Muscle of leg (tissue), 11 donors: Measurements from ENCODE around the gene SPECC1. TPM values are rescaled to one million over a fixed set of nuclear protein-coding genes. Genes with fewer than 3 reads are reported as not detected.

ENCODE experiments used
- DNase-seq: peaks from one replicate; pipeline ENCODE4 v3.0.0; 2013
- H3K27ac ChIP-seq: one replicate; pipeline ENCODE4 v1.5.1; 2013; ENCODE audit warnings: mild to moderate bottlenecking, low read length, control low read depth
- H3K27me3 ChIP-seq: one replicate; pipeline ENCODE4 v1.6.1; 2013; ENCODE audit warnings: low read length; ENCODE audit not compliant: control insufficient read depth, insufficient read depth
- H3K36me3 ChIP-seq: one replicate; pipeline ENCODE4 v1.6.1; 2013; ENCODE audit warnings: low read length; ENCODE audit not compliant: control insufficient read depth, insufficient read depth
- H3K4me1 ChIP-seq: one replicate; pipeline ENCODE4 v1.6.1; 2013; ENCODE audit warnings: low read length; ENCODE audit not compliant: control insufficient read depth, insufficient read depth
- H3K4me3 ChIP-seq: one replicate; pipeline ENCODE4 v1.5.1; 2013; ENCODE audit warnings: low read length, control low read depth
- H3K9me3 ChIP-seq: replicated peaks from 2 replicates; pipeline ENCODE4 v1.6.1; 2013; ENCODE audit warnings: low read depth, low read length; ENCODE audit not compliant: control insufficient read depth
- WGBS: methylation state at CpG from one replicate; pipeline ENCODE4 v1.1.5; 2013; ENCODE audit warnings: missing lambda C conversion rate; ENCODE audit not compliant: insufficient coverage; 5-methylcytosine and 5-hydroxymethylcytosine counted together
- polyA plus RNA-seq, 8 donors: library from polyadenylated mRNA; unstranded; fragments of 120-200 nt; gene quantifications; one replicate each; pipeline versions ENCODE4 v1.2.1 to v1.2.3, GENCODE V29; 2013; ENCODE audit warnings: inconsistent platforms in 1 of 8, low replicate concordance in 1 of 8; ENCODE audit not compliant: insufficient read length in 8 of 8, insufficient read depth in 1 of 8
- total RNA-seq: library from RNA; stranded (reverse); fragments of 120-200 nt; gene quantifications from one replicate; pipeline ENCODE4 v1.2.4, GENCODE V29; 2013

SPECC1 gene
- total and polyA plus RNA-seq, 9 donors, result 5.7 to 11.6 (median 7.2) TPM

DNA sequence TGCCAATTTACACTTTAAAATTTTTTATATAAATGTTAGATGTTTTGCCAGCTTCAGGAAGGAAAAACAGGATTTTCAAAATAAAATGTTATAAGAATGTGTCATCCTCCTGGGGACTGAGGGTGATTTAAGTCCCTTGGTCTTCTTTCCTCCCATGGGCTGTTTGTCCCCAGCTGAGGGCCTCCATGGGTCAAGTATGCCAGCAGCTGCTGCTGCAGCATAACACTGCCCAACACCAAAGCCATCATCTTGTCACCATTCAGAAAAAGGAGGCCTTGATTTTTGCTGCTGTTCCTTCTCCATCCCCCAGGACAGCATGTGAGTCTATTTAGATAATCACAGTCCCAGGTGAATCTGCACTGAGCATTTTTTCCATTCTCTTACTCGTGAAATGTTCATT is 269.6 kb downstream of the SPECC1 start:
- Histone ChIP-seq H3K4me1 (peaks cover 7% of the 10 kb centered on the region), H3K27me3 (no peaks in the 10 kb centered on the region), H3K27ac (no peak overlapping the region), H3K9me3 (no peaks in the 10 kb centered on the region), H3K4me3 (no peak overlapping the region), H3K36me3 (no peaks in the 10 kb centered on the region)
- no CpG with 5 or more reads among the region's 1 CpG for WGBS
- no peak for DNase-seq

DNA sequence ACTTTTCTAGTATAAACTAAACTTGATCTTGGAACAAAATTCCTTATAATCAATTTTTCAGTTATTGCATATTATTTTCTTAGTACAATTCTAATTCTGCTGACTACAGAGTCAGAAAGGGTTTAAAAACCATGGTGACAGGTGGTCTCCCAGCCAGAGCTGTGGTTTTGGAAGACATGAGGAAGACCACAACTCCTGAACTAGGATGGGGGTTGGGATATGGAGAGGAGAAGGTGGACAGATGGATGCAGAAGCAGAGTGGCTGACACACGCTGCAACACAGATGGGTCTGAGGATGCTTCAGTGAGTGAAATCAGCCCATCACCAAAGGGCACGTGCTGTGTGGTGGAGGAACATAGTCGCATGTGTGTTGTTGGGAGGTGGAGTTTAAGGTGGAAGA is 270.5 kb downstream of the SPECC1 start:
- no peak for DNase-seq
- Histone ChIP-seq H3K36me3 (no peaks in the 10 kb centered on the region), H3K4me3 (no peak overlapping the region), H3K9me3 (no peaks in the 10 kb centered on the region), H3K27ac (no peak overlapping the region), H3K4me1 (peaks cover 13% of the 10 kb centered on the region), H3K27me3 (no peaks in the 10 kb centered on the region)
- WGBS, result 85% methylated on average over 3 of the region's 3 CpGs

DNA sequence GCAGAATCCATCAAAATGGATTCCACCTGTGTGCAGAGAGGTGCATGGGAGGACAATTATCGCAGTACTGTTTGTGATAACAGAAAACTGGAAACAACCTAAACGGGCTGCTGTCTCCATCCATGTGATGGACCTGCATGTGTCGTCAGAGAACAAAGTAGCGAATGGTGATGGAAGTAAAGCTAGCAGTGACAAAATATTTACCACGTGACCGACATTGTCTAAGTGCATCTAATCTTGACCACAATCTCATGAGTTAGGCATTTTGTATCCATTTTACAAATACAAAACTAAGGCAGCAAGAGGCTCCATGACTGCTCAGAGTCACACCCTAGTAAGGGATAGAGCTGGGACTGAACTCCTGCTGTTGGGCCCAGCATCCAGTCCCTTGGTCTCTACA is 270.9 kb downstream of the SPECC1 start:
- Histone ChIP-seq H3K9me3 (no peaks in the 10 kb centered on the region), H3K36me3 (no peaks in the 10 kb centered on the region), H3K27me3 (no peaks in the 10 kb centered on the region), H3K4me3 (no peak overlapping the region), H3K4me1 (peaks cover 17% of the 10 kb centered on the region), H3K27ac (no peak overlapping the region)
- WGBS, result 73% methylated on average over 3 of the region's 6 CpGs
- no peak for DNase-seq

DNA sequence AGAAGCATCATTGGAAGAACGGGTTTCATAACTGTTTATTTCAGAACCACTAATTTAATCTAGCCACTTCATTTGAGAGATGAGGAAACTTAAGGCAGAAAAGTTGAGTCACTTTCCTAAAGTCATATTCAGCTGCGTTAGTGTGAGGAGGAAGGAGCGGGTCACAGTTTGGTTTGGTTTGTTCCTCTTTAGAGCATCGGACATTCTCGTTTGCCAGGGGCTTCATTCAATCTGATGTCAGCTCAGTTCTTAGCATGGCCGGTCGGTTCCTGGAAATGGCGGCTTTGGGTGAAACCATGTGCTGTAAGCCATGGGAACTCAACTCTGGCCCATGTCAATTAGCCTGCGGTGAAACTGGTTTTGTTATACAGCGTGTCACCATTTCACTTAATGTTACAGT is 271.7 kb downstream of the SPECC1 start:
- WGBS, result 92% methylated on average over 7 of the region's 10 CpGs

DNA sequence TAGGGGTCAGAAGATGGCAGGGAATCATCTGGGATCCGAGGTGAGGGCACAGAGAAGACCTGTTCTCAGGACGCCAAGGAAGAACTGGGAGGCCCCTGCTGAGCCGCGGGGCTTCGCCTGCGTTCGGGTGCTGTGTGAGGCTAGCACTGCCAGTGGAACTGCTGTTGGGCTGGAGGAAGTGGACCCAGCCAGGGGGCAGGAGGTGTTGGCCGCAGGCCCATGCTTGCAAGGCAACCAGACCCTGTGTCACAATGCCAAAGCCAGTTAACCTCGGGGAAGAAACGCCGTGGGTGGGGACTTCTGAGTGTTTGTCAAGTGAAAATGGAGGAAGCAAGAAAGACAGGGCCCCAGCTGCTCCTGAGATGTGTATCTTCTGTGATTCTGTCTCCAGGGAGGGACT is 272.7 kb downstream of the SPECC1 start:
- Histone ChIP-seq H3K36me3 (no peaks in the 10 kb centered on the region), H3K9me3 (no peaks in the 10 kb centered on the region), H3K4me1 (peaks cover 18% of the 10 kb centered on the region), H3K4me3 (no peak overlapping the region), H3K27me3 (no peaks in the 10 kb centered on the region), H3K27ac (no peak overlapping the region)
- whole genome bisulfite sequencing, result 65% methylated on average over 11 of the region's 11 CpGs
- DNase-seq, result peak; percentile 32

More for the DNA sequence above, 271.7 kb downstream of the SPECC1 start:
- Histone ChIP-seq H3K36me3 (no peaks in the 10 kb centered on the region), H3K27ac (no peak overlapping the region), H3K27me3 (no peaks in the 10 kb centered on the region), H3K4me3 (no peak overlapping the region), H3K4me1 (peaks cover 18% of the 10 kb centered on the region), H3K9me3 (no peaks in the 10 kb centered on the region)
- DNase-seq, result no peak

DNA sequence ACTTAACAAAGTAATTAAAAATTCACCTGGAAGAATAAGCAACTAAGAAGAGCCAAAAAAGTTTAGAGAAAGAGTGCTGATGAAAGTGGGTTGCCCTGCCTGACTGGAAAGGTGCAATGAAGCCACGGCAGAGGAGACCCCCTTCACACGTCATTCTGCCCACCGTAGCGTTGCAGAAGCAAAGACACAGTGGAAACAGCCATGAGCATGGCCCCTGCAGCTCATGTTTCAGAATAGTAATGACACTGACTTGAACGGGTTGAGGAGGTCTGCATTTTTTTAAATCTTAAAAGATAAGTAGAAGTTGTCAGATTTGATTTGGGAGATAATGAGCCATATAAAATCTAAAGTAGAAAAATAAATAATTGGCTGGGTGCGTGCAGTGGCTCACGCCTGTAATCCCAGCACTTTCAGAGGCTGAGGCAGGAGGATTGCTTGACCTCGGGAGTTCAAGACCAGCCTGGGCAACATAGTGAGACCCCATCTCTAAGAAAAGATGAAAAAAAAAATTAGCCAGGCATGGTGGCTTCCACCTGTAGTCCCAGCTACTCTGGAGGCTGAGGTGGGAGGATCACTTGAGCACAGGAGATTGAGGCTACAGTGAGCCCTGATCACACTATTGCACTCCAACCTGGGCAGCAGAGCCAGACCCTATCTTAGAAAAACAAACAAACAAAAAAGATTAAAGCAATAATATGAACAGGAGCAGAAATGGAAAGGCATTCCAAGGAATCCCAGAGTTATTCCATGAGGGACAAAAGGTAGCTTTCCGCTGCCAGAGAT is 273.6 kb downstream of the SPECC1 start:
- no peaks in the 10 kb centered on the region for H3K27me3 ChIP-seq
- 53% methylated on average over 7 of the region's 9 CpGs for WGBS
- H3K9me3 ChIP-seq, result no peaks in the 10 kb centered on the region
- H3K36me3 ChIP-seq, result no peaks in the 10 kb centered on the region
- H3K4me3 ChIP-seq, result no peak overlapping the region
- H3K4me1 ChIP-seq, result peaks cover 18% of the 10 kb centered on the region
- DNase-seq, result no peak
- no peak overlapping the region for H3K27ac ChIP-seq

DNA sequence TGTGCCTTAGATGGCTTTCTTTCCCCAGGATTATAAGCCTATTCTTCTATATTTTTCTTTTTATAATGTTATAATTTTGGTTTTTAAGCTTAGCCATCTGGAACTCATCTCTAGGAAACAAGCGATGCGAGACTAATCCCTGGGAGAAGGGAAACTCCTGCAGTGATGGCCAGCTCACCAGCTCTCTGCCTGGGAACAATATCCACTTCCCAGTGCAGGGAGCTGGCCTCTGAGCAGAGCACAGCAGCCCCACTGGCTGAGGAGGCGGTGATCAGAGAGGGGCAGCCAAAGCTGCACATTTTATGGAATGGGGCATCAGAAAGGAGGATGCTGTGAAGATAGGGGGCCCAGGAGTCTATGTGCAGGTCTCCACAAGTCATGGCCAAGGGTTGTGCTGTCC is 274.9 kb downstream of the SPECC1 start:
- Histone ChIP-seq H3K27ac (no peak overlapping the region), H3K4me1 (peaks cover 15% of the 10 kb centered on the region), H3K4me3 (no peak overlapping the region), H3K36me3 (no peaks in the 10 kb centered on the region), H3K27me3 (no peaks in the 10 kb centered on the region), H3K9me3 (no peaks in the 10 kb centered on the region)
- 20% methylated on average over 2 of the region's 3 CpGs for WGBS
- DNase-seq, result peak; percentile 66

DNA sequence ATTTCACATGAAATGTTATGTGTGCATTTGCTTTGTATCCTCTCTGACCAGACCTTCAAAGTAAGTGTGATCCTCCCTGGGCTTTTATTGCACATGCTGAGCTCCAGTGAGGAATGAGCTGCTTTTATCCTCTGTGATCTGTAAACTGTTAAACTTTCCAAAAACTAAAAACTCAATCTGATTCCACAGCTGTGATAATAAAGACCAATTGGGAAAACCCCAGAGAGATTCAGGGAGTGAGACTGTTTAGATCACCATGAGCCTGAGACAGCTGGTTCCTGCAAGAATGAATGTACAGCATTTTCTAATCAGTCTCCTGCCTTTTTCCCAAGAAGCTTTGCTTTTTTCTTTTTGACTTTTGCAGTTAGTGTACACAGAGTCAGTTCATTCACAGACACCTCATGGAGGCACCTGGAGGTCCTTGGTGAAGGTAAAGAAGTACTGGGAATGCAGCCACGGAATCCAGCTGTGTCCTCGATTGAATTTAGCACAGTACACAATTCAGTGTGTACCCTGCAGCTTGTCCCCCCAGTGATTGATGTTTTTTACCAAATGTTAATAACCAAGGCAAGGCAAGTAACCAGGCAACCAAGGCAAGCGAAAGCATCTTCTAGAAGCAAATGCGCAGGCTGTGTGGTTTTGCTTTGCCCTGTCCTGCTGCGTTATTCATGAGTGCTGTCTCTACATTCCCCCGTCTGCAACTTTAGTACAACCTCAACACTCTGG is 275.6 kb downstream of the SPECC1 start:
- peaks cover 15% of the 10 kb centered on the region for H3K4me1 ChIP-seq
- H3K36me3 ChIP-seq, result no peaks in the 10 kb centered on the region
- 40% methylated on average over 1 of the region's 6 CpGs for WGBS
- DNase-seq, result peak; percentile 92
- H3K27ac ChIP-seq, result peak overlapping the region; percentile 49
- H3K4me3 ChIP-seq, result no peak overlapping the region
- no peaks in the 10 kb centered on the region for H3K27me3 ChIP-seq
- H3K9me3 ChIP-seq, result no peaks in the 10 kb centered on the region

DNA sequence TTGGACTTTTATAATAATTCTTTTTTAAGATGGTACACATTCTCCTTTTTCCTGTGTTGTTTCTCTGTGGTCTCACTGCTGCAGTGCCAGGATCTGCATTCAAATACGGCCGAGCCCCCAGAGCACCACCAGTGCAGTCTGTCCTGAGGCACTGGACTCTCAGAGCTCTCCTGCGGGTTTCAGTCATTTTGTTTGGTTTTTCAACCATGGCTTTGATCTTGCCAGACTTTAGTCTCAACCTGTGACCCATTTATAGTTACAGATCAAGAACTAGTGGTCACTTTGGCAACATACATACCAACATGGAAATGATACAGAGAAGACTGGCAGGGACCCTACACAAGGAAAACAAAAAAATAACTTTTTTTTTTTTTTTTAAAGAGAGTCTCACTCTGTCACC is 280.8 kb downstream of the SPECC1 start:
- Histone ChIP-seq H3K4me3 (no peak overlapping the region), H3K4me1 (peaks cover 2% of the 10 kb centered on the region), H3K27me3 (no peaks in the 10 kb centered on the region), H3K36me3 (no peaks in the 10 kb centered on the region), H3K9me3 (no peaks in the 10 kb centered on the region), H3K27ac (no peak overlapping the region)
- 85% methylated on average over 3 of the region's 3 CpGs for WGBS
- no peak for DNase-seq

DNA sequence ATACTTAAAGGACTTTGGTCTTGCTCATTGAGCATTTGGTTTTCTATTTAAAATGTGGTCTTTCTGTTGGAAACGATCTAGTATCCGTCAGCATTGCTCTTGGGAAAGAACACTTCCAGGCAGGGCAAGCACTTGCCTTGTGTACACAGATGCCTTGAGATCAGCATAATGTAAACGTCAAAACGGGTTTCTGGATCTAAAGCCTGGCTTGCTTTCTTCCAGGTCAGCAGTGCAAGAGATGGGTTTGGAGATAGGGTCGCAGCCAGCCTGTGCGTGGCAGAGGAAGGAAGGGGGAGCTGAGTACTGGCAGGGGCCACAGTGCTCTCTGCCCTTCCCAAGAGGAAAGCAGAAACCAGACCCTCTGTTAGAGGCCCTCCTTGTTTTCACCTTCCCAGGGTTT is 282.7 kb downstream of the SPECC1 start:
- 26% methylated on average over 5 of the region's 6 CpGs for WGBS
- Histone ChIP-seq H3K27me3 (no peaks in the 10 kb centered on the region), H3K27ac (no peak overlapping the region), H3K4me1 (no peaks in the 10 kb centered on the region), H3K36me3 (no peaks in the 10 kb centered on the region), H3K9me3 (no peaks in the 10 kb centered on the region), H3K4me3 (no peak overlapping the region)
- no peak for DNase-seq
